ENCODE data around the gene RHOXF2.
"Not testable (repeated sequence)": the region's sequence is repeated elsewhere in the genome, so short reads cannot be mapped to it uniquely, and the experiment has no call there.

RHOXF2 gene

GRCh38 chrX:120158313-120158712 is at the start of gene RHOXF2:
TSS of gene RHOXF2 (plus strand) at chrX:120158613. CDS start at chrX:120158751, 138 bp downstream.
- DNase-seq: not testable (repeated sequence)

- DNase-seq: no peak
Observed at GRCh38 chrX:120109378-120109777, 49.0 kb upstream of the RHOXF2 start.

- no peak for DNase-seq
Observed at GRCh38 chrX:120111611-120112010, 46.8 kb upstream of the RHOXF2 start.

GRCh38 chrX:120115438-120115963 is 42.9 kb upstream of the RHOXF2 start, which contains the start of gene RHOXF1:
TSS of gene RHOXF1 (minus strand) at chrX:120115913. CDS start at chrX:120115862, 51 bp downstream.
- DNase-seq: no peak

- DNase-seq: no peak
Observed at GRCh38 chrX:120120223-120120622, 38.2 kb upstream of the RHOXF2 start.

- no peak for DNase-seq
Observed at GRCh38 chrX:120125444-120125843, 33.0 kb upstream of the RHOXF2 start.

GRCh38 chrX:120128306-120128846 is 30.0 kb upstream of the RHOXF2 start:
- not testable (repeated sequence) for DNase-seq

GRCh38 chrX:120136128-120136527 is 22.3 kb upstream of the RHOXF2 start:
- no peak for DNase-seq

- no peak for DNase-seq
Observed at GRCh38 chrX:120136840-120137239, 21.6 kb upstream of the RHOXF2 start.

- no peak for DNase-seq
Observed at GRCh38 chrX:120137439-120137838, 21.0 kb upstream of the RHOXF2 start.

GRCh38 chrX:120140293-120140981 is 18.0 kb upstream of the RHOXF2 start:
- no peak for DNase-seq

GRCh38 chrX:120144178-120144844 is 14.1 kb upstream of the RHOXF2 start:
- DNase-seq: no peak

GRCh38 chrX:120145295-120145925 is 13.0 kb upstream of the RHOXF2 start:
- DNase-seq: no peak

GRCh38 chrX:120146323-120146722 is 12.1 kb upstream of the RHOXF2 start:
- DNase-seq: not testable (repeated sequence)

GRCh38 chrX:120147537-120147936 is 10.9 kb upstream of the RHOXF2 start:
- no peak for DNase-seq

GRCh38 chrX:120150109-120150744 is 8.2 kb upstream of the RHOXF2 start:
- DNase-seq: not testable (repeated sequence)

GRCh38 chrX:120159086-120159485 is 673 bp downstream of the RHOXF2 start:
- DNase-seq: not testable (repeated sequence)

- DNase-seq: not testable (repeated sequence)
Observed at GRCh38 chrX:120193254-120193653, 34.8 kb downstream of the RHOXF2 start.

GRCh38 chrX:120193720-120194119 is 35.3 kb downstream of the RHOXF2 start:
- not testable (repeated sequence) for DNase-seq

- DNase-seq: not testable (repeated sequence)
Observed at GRCh38 chrX:120195786-120196185, 37.4 kb downstream of the RHOXF2 start.

- DNase-seq: not testable (repeated sequence)
Observed at GRCh38 chrX:120196626-120197283, 38.3 kb downstream of the RHOXF2 start.

GRCh38 chrX:120200851-120201250 is 42.4 kb downstream of the RHOXF2 start:
- no peak for DNase-seq

All from CD4-positive, alpha-beta T cell treated with Interleukin-1 beta for 1 hour (primary cell).